A673 (cell line): ENCODE measurements around the gene SRMS. TPM values are rescaled to one million over a fixed set of nuclear protein-coding genes. Genes with fewer than 3 reads are reported as not detected.

Source experiments
- BruUV-seq: library from RNA; stranded (reverse); fragments of 400-500 nt; replicated peaks from 2 replicates; lab custom pipeline; 2021; lab: Mats Ljungman, UMichigan
- CTCF ChIA-PET: fragments of 300-600 bp; sonication (Branson Sonifier 250); formaldehyde crosslinking; loops from one replicate; lab custom pipeline; 2022; ENCODE audit warnings: antibody characterized with exemption; lab: Charles Lee
- POLR2A ChIA-PET: fragments of 300-600 bp; sonication (Branson Sonifier 250); formaldehyde crosslinking; loops from one replicate; lab custom pipeline; 2022; ENCODE audit warnings: antibody characterized with exemption; ENCODE audit not compliant: low non-redundant PET; lab: Charles Lee
- DNase-seq: peaks from one replicate; pipeline ENCODE4 v3.0.0-alpha.2; 2015; ENCODE audit warnings: low spot score
- H3K27ac ChIP-seq: fragments of 200-600 bp; sonication (generic); 2 replicates; pipeline ENCODE4 v1.5.1; 2016; ENCODE audit warnings: mixed run types, low read depth, mild to moderate bottlenecking, mixed read lengths, antibody characterized with exemption, low read length; ENCODE audit not compliant: poor library complexity, severe bottlenecking
- H3K27me3 ChIP-seq: fragments of 200-600 bp; sonication (generic); replicated peaks from 2 replicates; pipeline ENCODE4 v1.6.1; 2017; ENCODE audit warnings: mixed run types, low read depth, mild to moderate bottlenecking, mixed read lengths, antibody characterized with exemption, low read length; ENCODE audit not compliant: insufficient read depth, poor library complexity
- H3K36me3 ChIP-seq: fragments of 200-600 bp; sonication (generic); 2 replicates; pipeline ENCODE4 v1.6.1; 2016; ENCODE audit warnings: mixed run types, mild to moderate bottlenecking, mixed read lengths, antibody characterized with exemption, low read length; ENCODE audit not compliant: insufficient read depth, poor library complexity, severe bottlenecking
- H3K4me1 ChIP-seq: fragments of 200-600 bp; sonication (generic); 2 replicates; pipeline ENCODE4 v1.6.1; 2017; ENCODE audit warnings: mixed run types, mild to moderate bottlenecking, mixed read lengths, antibody characterized with exemption, low read length; ENCODE audit not compliant: insufficient read depth, poor library complexity, severe bottlenecking
- H3K4me3 ChIP-seq: fragments of 200-600 bp; sonication (generic); 2 replicates; pipeline ENCODE4 v1.5.1; 2016; ENCODE audit warnings: low read depth, mixed run types, mild to moderate bottlenecking, mixed read lengths, low read length; ENCODE audit not compliant: poor library complexity, severe bottlenecking
- H3K9me3 ChIP-seq: fragments of 200-600 bp; sonication (generic); 2 replicates; pipeline ENCODE4 v1.6.1; 2016; ENCODE audit warnings: mixed run types, low read depth, mild to moderate bottlenecking, mixed read lengths, antibody characterized with exemption, low read length; ENCODE audit not compliant: poor library complexity, severe bottlenecking
- EZH2 ChIP-seq: fragments of 200-600 bp; sonication (generic); IDR thresholded peaks from 2 replicates; pipeline ENCODE4 v1.6.1; 2017; ENCODE audit warnings: borderline replicate concordance, low read depth, mild to moderate bottlenecking, mixed read lengths, antibody characterized with exemption, low read length; ENCODE audit not compliant: poor library complexity, severe bottlenecking
- intact Hi-C: fragments of 100-400 bp; cut with micrococcal nuclease; formaldehyde crosslinking; loops from one replicate; pipeline ENCODE4 v1.10.0; 2022; ENCODE audit not compliant: unreplicated experiment
- total RNA-seq: library from RNA; stranded (reverse); gene quantifications from 2 replicates; pipeline ENCODE4 v1.2.3, GENCODE V29; 2021
- TF ChIP-seq, protein P1 (sequence below): fragments of 300-800, 200-600 bp; sonication (generic); conservative IDR thresholded peaks from 2 replicates; pipeline ENCODE4 v1.5.1; 2017; ENCODE audit warnings: low read depth, mild to moderate bottlenecking, antibody characterized with exemption, low read length, moderate library complexity, mixed read lengths

SRMS gene
- total RNA-seq, 1 experiment from 2014 or later = not detected

DNA sequence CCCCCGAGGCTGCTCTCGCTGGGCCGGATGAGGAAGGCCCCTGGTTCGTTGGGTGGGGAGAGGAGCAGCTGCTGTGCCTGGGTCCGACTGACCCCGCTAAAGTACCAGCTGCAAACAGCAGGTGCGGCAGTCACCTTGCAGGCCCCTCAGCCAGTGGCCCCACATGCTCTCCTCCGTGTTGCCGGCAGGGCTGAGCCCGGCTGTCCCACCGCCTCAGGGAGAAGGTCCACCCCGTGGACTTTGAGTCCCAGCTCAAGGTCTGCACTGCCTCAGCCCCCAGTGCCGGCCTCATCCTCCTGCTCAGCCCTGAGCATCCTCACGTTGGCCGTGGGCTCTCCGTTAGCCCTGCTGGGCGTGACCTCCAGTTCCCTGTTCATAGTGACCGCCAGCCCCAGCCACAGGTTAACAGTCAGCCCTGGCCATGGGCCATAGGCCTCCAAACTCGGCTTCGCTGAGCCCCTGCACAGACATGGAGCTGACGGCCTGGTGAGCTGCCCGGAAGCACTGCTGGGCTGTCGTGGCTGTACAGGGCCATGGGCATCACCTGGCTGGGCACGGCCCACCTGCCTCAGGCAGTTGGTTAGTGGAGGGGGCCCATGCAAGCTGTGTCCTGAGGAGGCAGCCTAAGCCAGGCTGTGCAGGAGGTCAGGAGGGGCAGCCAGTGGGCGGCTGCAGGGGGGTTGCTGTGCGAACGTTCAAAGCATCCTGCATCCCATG, 3.1 kb downstream of the SRMS start:
- Histone ChIP-seq H3K27ac (no peak overlapping the region), H3K9me3 (no peaks in the 10 kb centered on the region), H3K4me3 (no peak overlapping the region), H3K27me3 (peaks cover 48% of the 10 kb centered on the region), H3K4me1 (no peaks in the 10 kb centered on the region), H3K36me3 (no peaks in the 10 kb centered on the region)
- intact Hi-C loops = no loop called here
- BruUV-seq = no TSS peak
- TF ChIP-seq EZH2 = no peak
- TF ChIP-seq, protein P1, sequence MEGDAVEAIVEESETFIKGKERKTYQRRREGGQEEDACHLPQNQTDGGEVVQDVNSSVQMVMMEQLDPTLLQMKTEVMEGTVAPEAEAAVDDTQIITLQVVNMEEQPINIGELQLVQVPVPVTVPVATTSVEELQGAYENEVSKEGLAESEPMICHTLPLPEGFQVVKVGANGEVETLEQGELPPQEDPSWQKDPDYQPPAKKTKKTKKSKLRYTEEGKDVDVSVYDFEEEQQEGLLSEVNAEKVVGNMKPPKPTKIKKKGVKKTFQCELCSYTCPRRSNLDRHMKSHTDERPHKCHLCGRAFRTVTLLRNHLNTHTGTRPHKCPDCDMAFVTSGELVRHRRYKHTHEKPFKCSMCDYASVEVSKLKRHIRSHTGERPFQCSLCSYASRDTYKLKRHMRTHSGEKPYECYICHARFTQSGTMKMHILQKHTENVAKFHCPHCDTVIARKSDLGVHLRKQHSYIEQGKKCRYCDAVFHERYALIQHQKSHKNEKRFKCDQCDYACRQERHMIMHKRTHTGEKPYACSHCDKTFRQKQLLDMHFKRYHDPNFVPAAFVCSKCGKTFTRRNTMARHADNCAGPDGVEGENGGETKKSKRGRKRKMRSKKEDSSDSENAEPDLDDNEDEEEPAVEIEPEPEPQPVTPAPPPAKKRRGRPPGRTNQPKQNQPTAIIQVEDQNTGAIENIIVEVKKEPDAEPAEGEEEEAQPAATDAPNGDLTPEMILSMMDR = no peak
- no peak for DNase-seq
- CTCF ChIA-PET = no interaction called here
- POLR2A ChIA-PET = no interaction called here

DNA sequence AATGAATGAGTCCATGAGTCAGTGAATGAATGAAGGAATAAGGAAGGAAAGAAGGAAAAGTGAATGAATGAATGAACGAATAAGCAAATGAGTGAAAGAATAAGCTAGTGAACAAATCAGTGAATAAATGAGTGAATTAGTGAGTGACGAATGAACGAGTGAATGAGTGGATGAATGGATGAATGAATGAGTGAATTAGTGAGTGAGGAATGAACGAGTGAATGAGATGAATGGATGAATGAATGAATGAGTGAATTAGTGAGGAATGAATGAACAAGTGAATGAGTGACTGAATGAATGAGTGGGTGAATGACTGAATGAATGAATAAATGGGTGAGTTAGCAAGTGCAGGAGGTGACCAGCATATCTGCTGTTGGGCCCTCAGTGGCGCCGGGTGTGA, 3.8 kb downstream of the SRMS start:
- Histone ChIP-seq H3K27ac (no peak overlapping the region), H3K4me1 (no peaks in the 10 kb centered on the region), H3K9me3 (no peaks in the 10 kb centered on the region), H3K36me3 (no peaks in the 10 kb centered on the region), H3K27me3 (peaks cover 46% of the 10 kb centered on the region), H3K4me3 (no peak overlapping the region)
- CTCF ChIA-PET = no interaction called here
- BruUV-seq = no TSS peak
- DNase-seq = no peak
- no peak for TF ChIP-seq EZH2
- TF ChIP-seq, protein P1 = no peak
- intact Hi-C loops = no loop called here
- POLR2A ChIA-PET = no interaction called here

DNA sequence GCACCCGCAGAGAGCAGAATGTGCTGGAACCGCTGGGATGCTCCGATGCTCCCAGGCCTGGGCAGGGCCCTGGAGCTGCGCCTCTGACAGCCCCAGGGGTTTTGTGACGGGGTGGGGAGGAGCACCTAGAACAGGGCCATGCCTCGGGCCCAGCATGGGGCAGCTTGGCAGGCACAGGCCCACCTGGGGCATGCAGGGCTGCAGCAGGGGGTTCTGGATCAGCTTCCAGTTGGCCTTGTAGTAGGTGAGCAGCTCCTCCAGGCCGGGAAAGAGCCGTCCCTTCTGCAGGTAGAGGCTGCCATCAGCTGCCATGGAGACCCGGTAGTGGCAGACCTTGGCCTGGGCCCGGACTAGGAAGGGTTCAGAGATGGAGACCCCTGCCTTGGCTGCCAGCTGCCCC, 4.4 kb downstream of the SRMS start:
- Histone ChIP-seq H3K27me3 (peaks cover 40% of the 10 kb centered on the region), H3K36me3 (no peaks in the 10 kb centered on the region), H3K4me3 (no peak overlapping the region), H3K4me1 (no peaks in the 10 kb centered on the region), H3K27ac (no peak overlapping the region), H3K9me3 (no peaks in the 10 kb centered on the region)
- BruUV-seq = no TSS peak
- TF ChIP-seq EZH2 = no peak
- TF ChIP-seq, protein P1 = no peak
- POLR2A ChIA-PET = no interaction called here
- intact Hi-C loops = no loop called here
- CTCF ChIA-PET = no interaction called here
- DNase-seq = no peak
